Measurements from ENCODE around the gene CEMIP.

GRCh38 chr15:80932513-80932815, 153.3 kb downstream of the CEMIP start:
- TF ChIP-seq, protein P1, sequence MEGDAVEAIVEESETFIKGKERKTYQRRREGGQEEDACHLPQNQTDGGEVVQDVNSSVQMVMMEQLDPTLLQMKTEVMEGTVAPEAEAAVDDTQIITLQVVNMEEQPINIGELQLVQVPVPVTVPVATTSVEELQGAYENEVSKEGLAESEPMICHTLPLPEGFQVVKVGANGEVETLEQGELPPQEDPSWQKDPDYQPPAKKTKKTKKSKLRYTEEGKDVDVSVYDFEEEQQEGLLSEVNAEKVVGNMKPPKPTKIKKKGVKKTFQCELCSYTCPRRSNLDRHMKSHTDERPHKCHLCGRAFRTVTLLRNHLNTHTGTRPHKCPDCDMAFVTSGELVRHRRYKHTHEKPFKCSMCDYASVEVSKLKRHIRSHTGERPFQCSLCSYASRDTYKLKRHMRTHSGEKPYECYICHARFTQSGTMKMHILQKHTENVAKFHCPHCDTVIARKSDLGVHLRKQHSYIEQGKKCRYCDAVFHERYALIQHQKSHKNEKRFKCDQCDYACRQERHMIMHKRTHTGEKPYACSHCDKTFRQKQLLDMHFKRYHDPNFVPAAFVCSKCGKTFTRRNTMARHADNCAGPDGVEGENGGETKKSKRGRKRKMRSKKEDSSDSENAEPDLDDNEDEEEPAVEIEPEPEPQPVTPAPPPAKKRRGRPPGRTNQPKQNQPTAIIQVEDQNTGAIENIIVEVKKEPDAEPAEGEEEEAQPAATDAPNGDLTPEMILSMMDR (optimal IDR thresholded peaks at IDR 0.05 in 1 of 3, IDR thresholded peaks at IDR 0.05 in 1 of 3, conservative IDR thresholded peaks at IDR 0.05 in 1 of 3; ENCODE audit: extremely low read depth in 1 of 3, insufficient read depth in 2 of 3, low read length in 3 of 3) = no peak
- no peak for TF ChIP-seq EZH2 (IDR thresholded peaks at IDR 0.05; ENCODE audit: low read length)

Measured in keratinocyte (primary cell).